IMR-90 (cell line): ENCODE measurements around the gene SPON1.

ENCODE experiments used
- CEBPB ChIP-seq: IDR thresholded peaks from 2 replicates; pipeline ENCODE4 v1.6.1; 2012; ENCODE audit warnings: low read depth, low read length, improper control_type of control experiment
- POLR2A ChIP-seq: IDR thresholded peaks from 2 replicates; pipeline ENCODE4 v1.6.1; 2012; ENCODE audit warnings: mild to moderate bottlenecking, low read depth, low read length
- RAD21 ChIP-seq: IDR thresholded peaks from 2 replicates; pipeline ENCODE4 v1.6.1; 2012; ENCODE audit warnings: low read length, improper control_type of control experiment
- TF ChIP-seq, protein P1 (sequence below): conservative IDR thresholded peaks from 2 replicates; pipeline ENCODE4 v1.5.1; 2012; ENCODE audit warnings: mild to moderate bottlenecking, low read depth, low read length, improper control_type of control experiment

DNA sequence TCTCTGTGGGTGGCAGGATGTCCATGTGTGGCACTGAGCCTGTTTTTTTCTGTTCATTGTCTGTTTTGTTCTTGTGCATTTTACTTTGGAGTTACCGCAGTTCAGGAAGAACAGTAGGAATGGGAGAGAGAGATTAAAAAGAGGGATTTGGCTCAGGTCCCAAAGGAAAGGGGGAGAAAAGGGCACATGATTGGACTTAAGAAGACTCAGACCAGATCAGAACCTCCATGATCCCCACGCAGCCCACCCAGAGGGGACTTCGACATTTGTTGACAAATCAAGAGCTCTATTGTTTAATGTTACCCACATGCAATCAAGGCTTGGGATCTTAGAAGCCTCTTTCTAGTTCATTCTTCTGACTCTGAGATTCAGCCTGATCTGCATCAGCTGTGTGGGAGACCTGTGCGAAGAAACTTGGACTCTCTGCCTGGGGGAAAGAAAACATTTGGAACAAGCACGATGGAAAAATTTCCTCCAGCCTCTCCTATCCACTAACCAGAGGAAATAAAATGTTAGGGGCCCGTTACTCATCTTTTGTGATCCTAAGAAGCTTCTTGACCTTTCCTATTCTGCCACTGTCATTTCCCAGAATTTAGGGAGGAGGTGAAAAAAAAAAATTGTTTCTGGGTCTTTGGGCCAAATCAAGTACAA is 119.2 kb downstream of the SPON1 start:
- TF ChIP-seq, protein P1, sequence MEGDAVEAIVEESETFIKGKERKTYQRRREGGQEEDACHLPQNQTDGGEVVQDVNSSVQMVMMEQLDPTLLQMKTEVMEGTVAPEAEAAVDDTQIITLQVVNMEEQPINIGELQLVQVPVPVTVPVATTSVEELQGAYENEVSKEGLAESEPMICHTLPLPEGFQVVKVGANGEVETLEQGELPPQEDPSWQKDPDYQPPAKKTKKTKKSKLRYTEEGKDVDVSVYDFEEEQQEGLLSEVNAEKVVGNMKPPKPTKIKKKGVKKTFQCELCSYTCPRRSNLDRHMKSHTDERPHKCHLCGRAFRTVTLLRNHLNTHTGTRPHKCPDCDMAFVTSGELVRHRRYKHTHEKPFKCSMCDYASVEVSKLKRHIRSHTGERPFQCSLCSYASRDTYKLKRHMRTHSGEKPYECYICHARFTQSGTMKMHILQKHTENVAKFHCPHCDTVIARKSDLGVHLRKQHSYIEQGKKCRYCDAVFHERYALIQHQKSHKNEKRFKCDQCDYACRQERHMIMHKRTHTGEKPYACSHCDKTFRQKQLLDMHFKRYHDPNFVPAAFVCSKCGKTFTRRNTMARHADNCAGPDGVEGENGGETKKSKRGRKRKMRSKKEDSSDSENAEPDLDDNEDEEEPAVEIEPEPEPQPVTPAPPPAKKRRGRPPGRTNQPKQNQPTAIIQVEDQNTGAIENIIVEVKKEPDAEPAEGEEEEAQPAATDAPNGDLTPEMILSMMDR, result no peak
- no peak for TF ChIP-seq RAD21
- TF ChIP-seq POLR2A, result no peak
- TF ChIP-seq CEBPB, result no peak
